Fibroblast of lung (primary cell): ENCODE data around the gene TPPP. TPM values are rescaled to one million over a fixed set of nuclear protein-coding genes. Genes with fewer than 3 reads are reported as not detected.
"Not testable (repeated sequence)": the region's sequence is repeated elsewhere in the genome, so short reads cannot be mapped to it uniquely, and the experiment has no call there.

ENCODE experiments used
- DNase-seq, 2 donors: peaks; one replicate each; pipeline versions ENCODE4 v3.0.0 to v3.0.0-alpha.2; 2010; ENCODE audit warnings: low read depth in 2 of 2
- H2AFZ ChIP-seq: 2 replicates; pipeline ENCODE4 v1.5.1; 2012; ENCODE audit warnings: low read length, control low read depth, inconsistent platforms
- H3K27ac ChIP-seq: 2 replicates; pipeline ENCODE4 v1.5.1; 2011; ENCODE audit warnings: low read length, control low read depth; ENCODE audit not compliant: insufficient read depth
- H3K27me3 ChIP-seq: 2 replicates; pipeline ENCODE4 v1.5.1; 2011; ENCODE audit warnings: mild to moderate bottlenecking, low read length; ENCODE audit not compliant: control insufficient read depth, insufficient read depth
- H3K36me3 ChIP-seq: 2 replicates; pipeline ENCODE4 v1.5.1; 2011; ENCODE audit warnings: low read length; ENCODE audit not compliant: control insufficient read depth, insufficient read depth
- H3K4me1 ChIP-seq: 2 replicates; pipeline ENCODE4 v1.5.1; 2011; ENCODE audit warnings: low read length; ENCODE audit not compliant: control insufficient read depth, insufficient read depth; ENCODE audit errors: extremely low read depth
- H3K4me2 ChIP-seq: 2 replicates; pipeline ENCODE4 v1.5.1; 2011; ENCODE audit warnings: low read length, control low read depth; ENCODE audit not compliant: insufficient read depth; ENCODE audit errors: extremely low read depth
- H3K4me3 ChIP-seq, 4 experiments: fragments of 200-600 bp in 1 of 4; sonication (generic) in 1 of 4; replicated peaks in 1 of 4; 2 replicates each; pipeline ENCODE4 v1.5.1; 2011 to 2016; ENCODE audit warnings: low read length in 4 of 4, low read depth in 3 of 4, mild to moderate bottlenecking in 3 of 4, control low read depth in 2 of 4, inconsistent platforms in 1 of 4, mixed read lengths in 1 of 4; ENCODE audit not compliant: insufficient read depth in 1 of 4; ENCODE audit errors: control extremely low read depth in 1 of 4
- H3K79me2 ChIP-seq: 2 replicates; pipeline ENCODE4 v1.5.1; 2012; ENCODE audit warnings: mild to moderate bottlenecking, low read length, inconsistent platforms; ENCODE audit not compliant: control insufficient read depth, insufficient read depth
- H3K9ac ChIP-seq: 2 replicates; pipeline ENCODE4 v1.5.1; 2011; ENCODE audit warnings: mild to moderate bottlenecking, low read length, control low read depth; ENCODE audit not compliant: insufficient read depth
- H3K9me3 ChIP-seq: 2 replicates; pipeline ENCODE4 v1.5.1; 2012; ENCODE audit warnings: low read depth, low read length; ENCODE audit not compliant: control insufficient read depth, insufficient read depth
- H4K20me1 ChIP-seq: 2 replicates; pipeline ENCODE4 v1.5.1; 2011; ENCODE audit warnings: low read length; ENCODE audit not compliant: control insufficient read depth, insufficient read depth; ENCODE audit errors: extremely low read depth
- polyA plus RNA-seq, 2 donors: library from polyadenylated mRNA; depleted of rRNA in 1 of 2; stranded (reverse) in 1 of 2; unstranded in 1 of 2; fragments of >200 nt; gene quantifications; 2 replicates each; pipeline ENCODE4 v1.2.1, GENCODE V29; 2011 to 2012; ENCODE audit warnings: missing spikeins in 1 of 2
- total RNA-seq: library from RNA; depleted of rRNA; stranded (reverse); fragments of >200 nt; gene quantifications from 2 replicates; pipeline ENCODE4 v1.2.1, GENCODE V29; 2014

The TPPP gene
- total and polyA plus RNA-seq, 2 donors (not counting 1 experiment from before 2014, with no cell fraction given) = 0.06 to 0.17 TPM

DNA sequence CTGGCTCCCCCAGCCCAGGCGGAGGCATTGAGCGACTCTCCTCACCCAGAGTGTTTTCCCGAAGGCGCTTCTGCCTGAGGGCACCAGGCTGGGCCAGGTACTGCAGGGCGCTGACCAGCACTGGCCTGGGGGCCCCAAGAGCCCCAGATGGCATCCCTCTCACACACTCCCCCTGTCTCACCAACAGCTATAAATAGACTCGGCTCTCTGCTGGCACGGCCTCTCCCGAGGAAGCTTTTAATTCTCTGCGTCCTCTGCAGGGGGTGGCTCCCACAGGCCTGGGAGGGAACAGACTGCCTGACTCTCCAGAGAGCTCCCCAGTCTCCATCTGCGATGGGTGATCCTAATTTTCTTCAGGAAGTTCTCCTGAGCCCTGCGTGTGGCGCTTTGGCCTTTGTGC lies 2.9 kb downstream of the TPPP start:
- H4K20me1 ChIP-seq, H3K4me2 ChIP-seq, H3K27ac ChIP-seq, H3K27me3 ChIP-seq, H3K4me1 ChIP-seq, H2AFZ ChIP-seq, H3K4me3 ChIP-seq, H3K9ac ChIP-seq, H3K79me2 ChIP-seq, DNase-seq, H3K9me3 ChIP-seq, H3K36me3 ChIP-seq: not testable (repeated sequence)

DNA sequence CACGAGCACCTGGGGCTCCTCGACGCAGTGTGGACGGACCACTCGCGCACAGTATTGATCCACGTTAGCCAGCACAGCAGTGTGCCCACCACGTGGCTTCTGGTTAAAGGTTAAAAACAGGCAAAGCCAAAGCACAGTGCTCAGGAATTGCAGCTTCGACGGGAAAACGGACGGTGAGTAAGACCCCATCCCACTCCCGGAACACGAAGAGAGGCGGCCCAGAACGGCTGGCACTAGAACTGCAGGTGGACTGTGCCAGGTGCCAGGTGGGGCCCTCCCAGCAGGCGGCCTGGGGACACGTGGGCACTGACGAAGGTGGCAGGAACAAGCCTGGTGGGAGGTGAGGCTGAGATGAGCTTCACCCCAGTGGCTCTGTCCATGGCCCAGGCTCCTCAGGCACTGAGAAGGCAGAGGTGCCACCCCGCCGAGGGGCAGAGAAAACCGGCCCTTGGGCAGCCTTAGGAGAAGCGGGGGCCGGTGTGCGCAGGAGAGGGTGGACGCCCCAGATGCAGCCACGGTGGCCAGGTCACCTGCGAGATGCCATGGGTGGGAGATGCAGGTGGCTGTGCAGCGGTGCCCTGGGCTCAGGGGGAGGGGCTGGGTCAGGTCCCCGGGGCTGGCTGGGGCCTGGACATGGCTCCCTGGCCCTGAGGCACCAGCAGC lies 4.7 kb downstream of the TPPP start:
- DNase-seq, H3K4me1 ChIP-seq, H3K4me3 ChIP-seq, H2AFZ ChIP-seq, H3K27me3 ChIP-seq, H3K9ac ChIP-seq, H3K4me2 ChIP-seq, H3K79me2 ChIP-seq, H3K36me3 ChIP-seq, H3K9me3 ChIP-seq, H4K20me1 ChIP-seq, H3K27ac ChIP-seq: not testable (repeated sequence)

DNA sequence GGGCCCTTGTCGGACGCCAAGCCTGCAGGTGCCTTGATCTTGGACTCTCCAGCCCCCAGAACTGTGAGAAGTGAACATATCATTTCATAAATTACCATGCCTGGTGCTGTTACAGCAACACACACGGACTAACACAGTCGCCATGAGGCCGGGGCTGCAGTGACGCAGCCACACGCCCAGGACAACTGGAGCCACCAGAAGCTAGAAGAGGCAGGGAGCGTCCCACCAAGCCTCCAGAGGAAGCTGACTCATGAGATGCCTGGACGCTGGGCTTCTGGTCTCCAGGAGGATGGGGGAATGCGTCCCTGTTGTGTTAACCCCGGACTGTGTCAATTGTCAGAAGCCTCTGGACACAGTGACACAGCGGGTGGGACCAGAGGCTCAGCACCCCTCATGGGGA lies 6.2 kb downstream of the TPPP start:
- H3K79me2 ChIP-seq, H3K9ac ChIP-seq, H3K36me3 ChIP-seq, H2AFZ ChIP-seq, H3K27me3 ChIP-seq, H3K4me3 ChIP-seq, H4K20me1 ChIP-seq, H3K4me1 ChIP-seq, H3K27ac ChIP-seq, DNase-seq, H3K9me3 ChIP-seq, H3K4me2 ChIP-seq: not testable (repeated sequence)

DNA sequence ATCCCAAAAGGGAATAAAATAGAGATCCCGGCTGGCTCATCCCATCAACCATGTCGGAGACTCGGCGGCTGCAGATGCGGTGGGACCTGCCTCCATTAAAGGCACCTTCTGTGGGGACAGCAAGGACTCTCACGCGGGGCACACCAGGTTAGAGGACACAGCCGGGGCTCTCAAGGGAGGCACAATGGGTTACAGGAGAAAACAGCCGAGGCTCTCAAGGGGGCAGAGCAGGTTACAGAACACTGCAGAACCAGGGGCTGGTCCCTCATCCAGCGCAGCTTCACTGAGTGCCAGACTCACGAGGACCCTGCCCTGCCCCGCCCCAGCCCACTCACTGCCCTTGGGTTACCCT lies 7.0 kb downstream of the TPPP start:
- H3K27me3 ChIP-seq, H3K9ac ChIP-seq, H3K4me3 ChIP-seq, H3K4me2 ChIP-seq, H2AFZ ChIP-seq, H3K27ac ChIP-seq, H4K20me1 ChIP-seq, H3K79me2 ChIP-seq, H3K36me3 ChIP-seq, H3K9me3 ChIP-seq, DNase-seq, H3K4me1 ChIP-seq: not testable (repeated sequence)
